AG09309 (cell line): Measurements from ENCODE around the gene SOX8.

Source experiments
- DNase-seq: peaks from one replicate; pipeline ENCODE4 v3.0.0-alpha.2; 2010; ENCODE audit warnings: low read depth
- H3K4me3 ChIP-seq: 2 replicates; pipeline ENCODE4 v1.5.1; 2011; ENCODE audit warnings: mild to moderate bottlenecking, low read depth, low read length, moderate library complexity; ENCODE audit not compliant: control insufficient read depth
- TF ChIP-seq, protein P1 (sequence below): IDR thresholded peaks from 2 replicates; pipeline ENCODE4 v1.5.1; 2011; ENCODE audit warnings: mild to moderate bottlenecking, low read depth, low read length, inconsistent platforms; ENCODE audit not compliant: insufficient read depth, control insufficient read depth; ENCODE audit errors: missing control alignments

SOX8 gene

GRCh38 chr16:938136-938535 is 43.4 kb upstream of the SOX8 start:
- DNase-seq: no peak
- H3K4me3 ChIP-seq: no peak overlapping the region
- TF ChIP-seq, protein P1, sequence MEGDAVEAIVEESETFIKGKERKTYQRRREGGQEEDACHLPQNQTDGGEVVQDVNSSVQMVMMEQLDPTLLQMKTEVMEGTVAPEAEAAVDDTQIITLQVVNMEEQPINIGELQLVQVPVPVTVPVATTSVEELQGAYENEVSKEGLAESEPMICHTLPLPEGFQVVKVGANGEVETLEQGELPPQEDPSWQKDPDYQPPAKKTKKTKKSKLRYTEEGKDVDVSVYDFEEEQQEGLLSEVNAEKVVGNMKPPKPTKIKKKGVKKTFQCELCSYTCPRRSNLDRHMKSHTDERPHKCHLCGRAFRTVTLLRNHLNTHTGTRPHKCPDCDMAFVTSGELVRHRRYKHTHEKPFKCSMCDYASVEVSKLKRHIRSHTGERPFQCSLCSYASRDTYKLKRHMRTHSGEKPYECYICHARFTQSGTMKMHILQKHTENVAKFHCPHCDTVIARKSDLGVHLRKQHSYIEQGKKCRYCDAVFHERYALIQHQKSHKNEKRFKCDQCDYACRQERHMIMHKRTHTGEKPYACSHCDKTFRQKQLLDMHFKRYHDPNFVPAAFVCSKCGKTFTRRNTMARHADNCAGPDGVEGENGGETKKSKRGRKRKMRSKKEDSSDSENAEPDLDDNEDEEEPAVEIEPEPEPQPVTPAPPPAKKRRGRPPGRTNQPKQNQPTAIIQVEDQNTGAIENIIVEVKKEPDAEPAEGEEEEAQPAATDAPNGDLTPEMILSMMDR: no peak

GRCh38 chr16:938752-939151 is 42.8 kb upstream of the SOX8 start:
- DNase-seq: no peak
- H3K4me3 ChIP-seq: no peak overlapping the region
- TF ChIP-seq, protein P1: no peak

- H3K4me3 ChIP-seq: no peak overlapping the region
- TF ChIP-seq, protein P1: no peak
- no peak for DNase-seq
These were observed 42.3 kb upstream of the SOX8 start for GRCh38 chr16:939311-939710.

GRCh38 chr16:939941-940340 is 41.6 kb upstream of the SOX8 start:
- TF ChIP-seq, protein P1: no peak
- no peak for DNase-seq
- no peak overlapping the region for H3K4me3 ChIP-seq

DNA sequence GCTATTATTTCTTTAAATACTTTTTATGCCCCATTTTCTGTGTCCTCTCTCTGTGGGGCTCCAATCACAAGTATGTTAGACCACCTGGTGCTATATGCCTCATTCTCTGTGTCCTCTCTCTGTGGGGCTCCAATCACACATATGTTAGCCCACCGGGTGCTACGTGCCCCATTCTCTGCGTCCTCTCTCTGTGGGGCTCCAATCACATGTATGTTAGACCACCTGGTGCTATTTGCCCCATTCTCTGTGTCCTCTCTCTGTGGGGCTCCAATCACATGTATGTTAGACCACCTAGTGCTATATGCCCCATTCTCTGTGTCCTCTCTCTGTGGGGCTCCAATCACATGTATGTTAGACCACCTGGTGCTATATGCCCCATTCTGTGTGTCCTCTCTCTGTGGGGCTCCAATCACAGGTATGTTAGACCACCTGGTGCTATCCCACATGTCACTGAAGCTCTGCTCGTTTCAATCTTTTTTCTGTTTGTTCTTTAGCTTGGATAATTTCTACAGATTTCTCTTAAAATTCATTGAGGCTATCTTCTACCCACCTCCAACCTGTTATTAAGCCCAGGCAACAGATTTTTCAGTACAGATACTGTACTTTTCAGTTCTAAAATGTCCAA is 39.0 kb upstream of the SOX8 start:
- TF ChIP-seq, protein P1: no peak
- DNase-seq: no peak
- H3K4me3 ChIP-seq: no peak overlapping the region

GRCh38 chr16:943971-944370 is 37.6 kb upstream of the SOX8 start:
- TF ChIP-seq, protein P1: no peak
- H3K4me3 ChIP-seq: no peak overlapping the region

More at GRCh38 chr16:943971-944370, 37.6 kb upstream of the SOX8 start:
- no peak for DNase-seq
